ENCODE results near the gene ANKRD18A. TPM values are rescaled to one million over a fixed set of nuclear protein-coding genes. Genes with fewer than 3 reads are reported as not detected.

Gene ANKRD18A
- total and polyA plus RNA-seq, 2 of the 13 experiments (the other 11 are each of a cell fraction or from before 2014, with no cell fraction given), result 5.9 to 7.6 TPM

DNA sequence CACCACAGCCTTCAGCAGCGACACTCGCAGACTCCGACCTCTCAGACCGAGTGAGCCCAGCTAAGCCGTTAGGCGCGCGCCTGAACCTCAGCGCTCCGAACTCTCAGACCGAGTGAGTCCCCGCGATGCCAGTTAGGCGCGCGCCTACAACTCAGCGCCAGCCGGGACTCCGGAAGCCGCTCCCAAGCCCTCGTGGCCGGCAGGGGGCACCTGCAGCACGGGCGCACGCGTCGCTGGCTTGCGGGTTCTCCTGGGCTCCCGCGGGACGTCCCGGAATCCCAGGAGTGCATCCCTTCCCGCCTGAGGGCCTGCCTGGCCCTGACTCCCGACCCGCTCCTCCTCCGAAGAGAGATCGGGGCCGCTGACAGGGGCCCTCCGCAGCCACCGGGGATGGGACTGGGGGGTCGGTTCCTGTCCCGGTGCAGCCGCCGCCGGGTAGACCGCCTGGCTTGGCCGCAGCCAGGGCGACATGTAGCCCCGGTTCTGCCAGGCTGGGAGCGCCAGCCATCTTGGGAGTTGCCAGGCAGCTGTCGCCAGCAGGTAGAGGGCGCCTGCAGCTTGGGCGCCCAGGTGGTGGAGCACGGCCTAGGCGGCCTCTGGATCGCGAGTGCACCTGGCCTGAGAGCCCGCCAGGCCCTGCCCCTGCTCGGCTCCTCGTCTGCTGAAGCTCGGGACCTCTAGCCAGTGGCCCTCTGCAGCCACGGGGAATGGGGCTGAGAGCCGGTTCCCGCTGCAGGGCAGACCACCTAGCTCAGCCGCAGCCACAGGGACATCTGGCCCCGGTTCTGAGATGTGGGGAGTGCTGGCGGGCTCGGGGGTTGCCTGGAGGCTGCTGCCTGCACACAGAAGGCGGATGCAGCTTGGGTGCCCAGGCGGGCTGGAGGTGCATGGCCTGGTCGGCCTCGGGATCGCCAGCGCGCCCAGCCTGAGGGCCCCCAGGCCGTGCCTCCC is at the start of gene ANKRD18A (continued):
- peak; percentile 24; the same call in 1 of the 2 replicates for TF ChIP-seq ZNF790 (CRISPR knock-in tag; IDR thresholded peaks at IDR 0.05; ENCODE audit: borderline replicate concordance)
- TF ChIP-seq ZNF724P (CRISPR knock-in tag; IDR thresholded peaks at IDR 0.05; ENCODE audit: borderline replicate concordance), result no peak
- TF ChIP-seq NPAS2 (CRISPR knock-in tag; IDR thresholded peaks at IDR 0.05; ENCODE audit: borderline replicate concordance), result no peak
- peak; percentile 86 for TF ChIP-seq POGZ (CRISPR knock-in tag; IDR thresholded peaks at IDR 0.05)
- TF ChIP-seq, protein P1, sequence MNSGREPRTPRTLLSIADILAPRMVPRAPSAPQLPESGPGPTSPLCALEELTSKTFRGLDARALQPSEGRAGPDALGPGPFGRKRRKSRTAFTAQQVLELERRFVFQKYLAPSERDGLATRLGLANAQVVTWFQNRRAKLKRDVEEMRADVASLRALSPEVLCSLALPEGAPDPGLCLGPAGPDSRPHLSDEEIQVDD (CRISPR knock-in tag; IDR thresholded peaks at IDR 0.05; ENCODE audit: borderline replicate concordance), result no peak; the same call in 1 of the 2 replicates
- TF ChIP-seq MYNN (CRISPR knock-in tag; IDR thresholded peaks at IDR 0.05; ENCODE audit: low read depth), result 0 out of 2 replicates have a peak, but pooled peaks have one; percentile 1
- peak; percentile 25; the same call in 1 of the 2 replicates for TF ChIP-seq NFRKB (IDR thresholded peaks at IDR 0.05)
- peak; percentile 82 for TF ChIP-seq FOXC1 (CRISPR knock-in tag; IDR thresholded peaks at IDR 0.05; ENCODE audit: borderline replicate concordance)
- 0 out of 2 replicates have a peak, but pooled peaks have one; percentile 48 for TF ChIP-seq THAP7 (CRISPR knock-in tag; IDR thresholded peaks at IDR 0.05)
- 0 out of 2 replicates have a peak, but pooled peaks have one; percentile 22 for TF ChIP-seq ADNP (CRISPR knock-in tag; IDR thresholded peaks at IDR 0.05)
- TF ChIP-seq, protein P2, sequence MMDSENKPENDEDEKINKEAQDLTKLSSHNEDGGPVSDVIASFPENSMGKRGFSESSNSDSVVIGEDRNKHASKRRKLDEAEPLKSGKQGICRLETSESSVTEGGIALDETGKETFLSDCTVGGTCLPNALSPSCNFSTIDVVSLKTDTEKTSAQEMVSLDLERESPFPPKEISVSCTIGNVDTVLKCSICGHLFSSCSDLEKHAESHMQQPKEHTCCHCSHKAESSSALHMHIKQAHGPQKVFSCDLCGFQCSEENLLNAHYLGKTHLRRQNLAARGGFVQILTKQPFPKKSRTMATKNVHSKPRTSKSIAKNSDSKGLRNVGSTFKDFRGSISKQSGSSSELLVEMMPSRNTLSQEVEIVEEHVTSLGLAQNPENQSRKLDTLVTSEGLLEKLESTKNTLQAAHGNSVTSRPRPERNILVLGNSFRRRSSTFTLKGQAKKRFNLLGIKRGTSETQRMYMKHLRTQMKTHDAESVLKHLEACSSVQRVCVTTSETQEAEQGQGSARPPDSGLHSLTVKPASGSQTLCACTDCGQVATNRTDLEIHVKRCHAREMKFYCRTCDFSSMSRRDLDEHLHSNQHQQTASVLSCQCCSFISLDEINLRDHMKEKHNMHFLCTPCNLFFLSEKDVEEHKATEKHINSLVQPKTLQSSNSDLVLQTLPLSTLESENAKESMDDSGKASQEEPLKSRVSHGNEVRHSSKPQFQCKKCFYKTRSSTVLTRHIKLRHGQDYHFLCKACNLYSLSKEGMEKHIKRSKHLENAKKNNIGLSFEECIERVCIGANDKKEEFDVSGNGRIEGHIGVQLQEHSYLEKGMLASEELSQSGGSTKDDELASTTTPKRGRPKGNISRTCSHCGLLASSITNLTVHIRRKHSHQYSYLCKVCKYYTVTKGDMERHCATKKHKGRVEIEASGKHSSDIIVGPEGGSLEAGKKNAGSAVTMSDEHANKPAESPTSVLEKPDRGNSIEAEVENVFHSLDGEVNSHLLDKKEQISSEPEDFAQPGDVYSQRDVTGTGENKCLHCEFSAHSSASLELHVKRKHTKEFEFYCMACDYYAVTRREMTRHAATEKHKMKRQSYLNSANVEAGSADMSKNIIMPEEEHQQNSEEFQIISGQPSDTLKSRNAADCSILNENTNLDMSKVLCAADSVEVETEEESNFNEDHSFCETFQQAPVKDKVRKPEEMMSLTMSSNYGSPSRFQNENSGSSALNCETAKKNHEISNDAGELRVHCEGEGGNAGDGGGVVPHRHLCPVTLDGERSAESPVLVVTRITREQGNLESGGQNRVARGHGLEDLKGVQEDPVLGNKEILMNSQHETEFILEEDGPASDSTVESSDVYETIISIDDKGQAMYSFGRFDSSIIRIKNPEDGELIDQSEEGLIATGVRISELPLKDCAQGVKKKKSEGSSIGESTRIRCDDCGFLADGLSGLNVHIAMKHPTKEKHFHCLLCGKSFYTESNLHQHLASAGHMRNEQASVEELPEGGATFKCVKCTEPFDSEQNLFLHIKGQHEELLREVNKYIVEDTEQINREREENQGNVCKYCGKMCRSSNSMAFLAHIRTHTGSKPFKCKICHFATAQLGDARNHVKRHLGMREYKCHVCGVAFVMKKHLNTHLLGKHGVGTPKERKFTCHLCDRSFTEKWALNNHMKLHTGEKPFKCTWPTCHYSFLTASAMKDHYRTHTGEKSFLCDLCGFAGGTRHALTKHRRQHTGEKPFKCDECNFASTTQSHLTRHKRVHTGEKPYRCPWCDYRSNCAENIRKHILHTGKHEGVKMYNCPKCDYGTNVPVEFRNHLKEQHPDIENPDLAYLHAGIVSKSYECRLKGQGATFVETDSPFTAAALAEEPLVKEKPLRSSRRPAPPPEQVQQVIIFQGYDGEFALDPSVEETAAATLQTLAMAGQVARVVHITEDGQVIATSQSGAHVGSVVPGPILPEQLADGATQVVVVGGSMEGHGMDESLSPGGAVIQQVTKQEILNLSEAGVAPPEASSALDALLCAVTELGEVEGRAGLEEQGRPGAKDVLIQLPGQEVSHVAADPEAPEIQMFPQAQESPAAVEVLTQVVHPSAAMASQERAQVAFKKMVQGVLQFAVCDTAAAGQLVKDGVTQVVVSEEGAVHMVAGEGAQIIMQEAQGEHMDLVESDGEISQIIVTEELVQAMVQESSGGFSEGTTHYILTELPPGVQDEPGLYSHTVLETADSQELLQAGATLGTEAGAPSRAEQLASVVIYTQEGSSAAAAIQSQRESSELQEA (CRISPR knock-in tag; IDR thresholded peaks at IDR 0.05; ENCODE audit: not compliant biosample characterization), result no peak
- peak; percentile 82; the same call in 1 of the 2 replicates for TF ChIP-seq KDM3A (CRISPR knock-in tag; IDR thresholded peaks at IDR 0.05; ENCODE audit: low read depth)
- TF ChIP-seq ZNF264 (CRISPR knock-in tag; IDR thresholded peaks at IDR 0.05), result no peak
- no peak; the same call in 1 of the 2 replicates for TF ChIP-seq MAF1 (CRISPR knock-in tag; IDR thresholded peaks at IDR 0.05; ENCODE audit: borderline replicate concordance)
